Adrenal gland (tissue), 5 donors: ENCODE measurements around the gene ABCF2.

Experiments
- POLR2A ChIP-seq, 2 donors: fragments of 450-650 bp; IDR thresholded peaks; one replicate each; pipeline ENCODE4 v1.6.1; 2017; ENCODE audit warnings: antibody characterized with exemption in 2 of 2, mild to moderate bottlenecking in 2 of 2, moderate library complexity in 1 of 2
- TF ChIP-seq, protein P1 (sequence below), 6 experiments: fragments of 450-650 bp in 4 of 6; fragments of 200-600 bp in 2 of 6; sonication (generic) in 1 of 6; IDR thresholded peaks; 1 replicate in 5 of 6; 2 replicates in 1 of 6; pipeline versions ENCODE4 v1.5.1 to v1.8.0; 2016 to 2021; ENCODE audit warnings: antibody characterized with exemption in 6 of 6, mild to moderate bottlenecking in 2 of 6, moderate library complexity in 1 of 6
- donor health status: DM: no; HTN: no; CAD: no.

DNA sequence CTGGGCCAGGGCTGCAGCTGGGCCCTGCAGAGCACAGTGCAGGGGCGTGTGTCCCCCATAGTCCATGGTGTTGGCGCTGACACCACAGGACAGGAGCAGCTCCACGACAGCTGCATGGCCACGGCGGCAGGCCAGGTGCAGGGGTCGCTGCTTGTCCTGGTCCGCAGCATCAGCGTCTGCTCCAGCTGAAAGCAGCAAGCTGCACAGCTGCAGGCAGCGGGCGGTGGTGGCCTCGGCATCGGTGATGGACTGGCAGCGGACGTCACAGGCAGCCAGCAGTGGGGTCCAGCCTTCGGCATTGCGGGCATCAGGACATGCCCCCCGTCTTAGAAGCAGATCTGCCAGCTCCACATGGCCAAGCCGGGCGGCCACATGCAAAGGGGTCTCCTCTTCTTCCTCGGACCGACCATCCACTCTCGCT, 46.0 kb downstream of the ABCF2 start:
- TF ChIP-seq, protein P1, sequence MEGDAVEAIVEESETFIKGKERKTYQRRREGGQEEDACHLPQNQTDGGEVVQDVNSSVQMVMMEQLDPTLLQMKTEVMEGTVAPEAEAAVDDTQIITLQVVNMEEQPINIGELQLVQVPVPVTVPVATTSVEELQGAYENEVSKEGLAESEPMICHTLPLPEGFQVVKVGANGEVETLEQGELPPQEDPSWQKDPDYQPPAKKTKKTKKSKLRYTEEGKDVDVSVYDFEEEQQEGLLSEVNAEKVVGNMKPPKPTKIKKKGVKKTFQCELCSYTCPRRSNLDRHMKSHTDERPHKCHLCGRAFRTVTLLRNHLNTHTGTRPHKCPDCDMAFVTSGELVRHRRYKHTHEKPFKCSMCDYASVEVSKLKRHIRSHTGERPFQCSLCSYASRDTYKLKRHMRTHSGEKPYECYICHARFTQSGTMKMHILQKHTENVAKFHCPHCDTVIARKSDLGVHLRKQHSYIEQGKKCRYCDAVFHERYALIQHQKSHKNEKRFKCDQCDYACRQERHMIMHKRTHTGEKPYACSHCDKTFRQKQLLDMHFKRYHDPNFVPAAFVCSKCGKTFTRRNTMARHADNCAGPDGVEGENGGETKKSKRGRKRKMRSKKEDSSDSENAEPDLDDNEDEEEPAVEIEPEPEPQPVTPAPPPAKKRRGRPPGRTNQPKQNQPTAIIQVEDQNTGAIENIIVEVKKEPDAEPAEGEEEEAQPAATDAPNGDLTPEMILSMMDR (IDR thresholded peaks at IDR 0.05) = no peak
- TF ChIP-seq POLR2A (IDR thresholded peaks at IDR 0.05) = no peak
